Stimulated activated memory B cell treated with anti-CD40 and anti-IgM and Interleukin-4, amounts not matched to agents 10 μg/mL and 1 μg/mL and 100 μg/mL, for 72 hours (primary cell): ENCODE data around the gene LPAR6.
"Not testable (repeated sequence)": the region's sequence is repeated elsewhere in the genome, so short reads cannot be mapped to it uniquely, and the experiment has no call there.

Source experiments
- ATAC-seq: fragments of 150-1000 bp; cut with Tn5 transposase; 2 replicates; pipeline ENCODE4 v1.10.0; 2021
- H3K27ac Mint-ChIP-seq: one replicate; pipeline ENCODE4 v1.8.0; 2022; ENCODE audit warnings: mild to moderate bottlenecking, mixed read lengths
- H3K27me3 Mint-ChIP-seq: one replicate; pipeline ENCODE4 v1.8.0; 2022; ENCODE audit warnings: mixed read lengths
- H3K36me3 Mint-ChIP-seq: one replicate; pipeline ENCODE4 v1.8.0; 2022; ENCODE audit warnings: mixed read lengths
- H3K4me1 Mint-ChIP-seq: one replicate; pipeline ENCODE4 v1.8.0; 2022; ENCODE audit warnings: mixed read lengths
- H3K4me3 Mint-ChIP-seq: one replicate; pipeline ENCODE4 v1.8.0; 2022; ENCODE audit warnings: mild to moderate bottlenecking, moderate library complexity, mixed read lengths
- H3K9me3 Mint-ChIP-seq: one replicate; pipeline ENCODE4 v1.8.0; 2022; ENCODE audit warnings: mixed read lengths

LPAR6 gene

GRCh38 chr13:48429886-48430285 lies 17.0 kb upstream of the LPAR6 start:
- H3K9me3 Mint-ChIP-seq = no peaks in the 10 kb centered on the region
- peaks cover 27% of the 10 kb centered on the region for H3K4me1 Mint-ChIP-seq
- H3K36me3 Mint-ChIP-seq = peaks cover 25% of the 10 kb centered on the region
- H3K4me3 Mint-ChIP-seq = no peak overlapping the region
- no peak overlapping the region for H3K27ac Mint-ChIP-seq
- H3K27me3 Mint-ChIP-seq = no peaks in the 10 kb centered on the region
- ATAC-seq = no peak

- Mint-ChIP-seq H3K27me3 (no peaks in the 10 kb centered on the region), H3K9me3 (no peaks in the 10 kb centered on the region), H3K36me3 (peaks cover 17% of the 10 kb centered on the region), H3K27ac (no peak overlapping the region), H3K4me3 (no peak overlapping the region), H3K4me1 (peaks cover 21% of the 10 kb centered on the region)
- no peak for ATAC-seq
These were observed 16.1 kb upstream of the LPAR6 start for GRCh38 chr13:48429036-48429435.

GRCh38 chr13:48426755-48427298 lies 13.9 kb upstream of the LPAR6 start:
- H3K4me3 Mint-ChIP-seq, H3K27ac Mint-ChIP-seq, ATAC-seq, H3K27me3 Mint-ChIP-seq, H3K9me3 Mint-ChIP-seq: not testable (repeated sequence)
- H3K36me3 Mint-ChIP-seq = peaks cover 15% of the 10 kb centered on the region
- peaks cover 15% of the 10 kb centered on the region for H3K4me1 Mint-ChIP-seq

GRCh38 chr13:48426052-48426451 lies 13.1 kb upstream of the LPAR6 start:
- Mint-ChIP-seq H3K4me3 (no peak overlapping the region), H3K9me3 (peaks cover 6% of the 10 kb centered on the region), H3K27me3 (no peaks in the 10 kb centered on the region), H3K27ac (no peak overlapping the region), H3K36me3 (peaks cover 14% of the 10 kb centered on the region), H3K4me1 (peaks cover 13% of the 10 kb centered on the region)
- ATAC-seq = no peak

GRCh38 chr13:48424212-48424611 lies 11.3 kb upstream of the LPAR6 start:
- Mint-ChIP-seq H3K27ac (no peak overlapping the region), H3K27me3 (no peaks in the 10 kb centered on the region), H3K9me3 (peaks cover 11% of the 10 kb centered on the region), H3K36me3 (peaks cover 30% of the 10 kb centered on the region), H3K4me3 (no peak overlapping the region), H3K4me1 (peaks cover 5% of the 10 kb centered on the region)
- no peak for ATAC-seq

GRCh38 chr13:48422003-48422402 lies 9.1 kb upstream of the LPAR6 start:
- peaks cover 51% of the 10 kb centered on the region for H3K36me3 Mint-ChIP-seq
- ATAC-seq, H3K4me3 Mint-ChIP-seq, H3K4me1 Mint-ChIP-seq, H3K27me3 Mint-ChIP-seq, H3K27ac Mint-ChIP-seq: not testable (repeated sequence)
- peaks cover 11% of the 10 kb centered on the region for H3K9me3 Mint-ChIP-seq

- Mint-ChIP-seq H3K4me1 (no peaks in the 10 kb centered on the region), H3K36me3 (peaks cover 65% of the 10 kb centered on the region), H3K9me3 (peaks cover 3% of the 10 kb centered on the region), H3K27me3 (no peaks in the 10 kb centered on the region), H3K4me3 (no peak overlapping the region), H3K27ac (no peak overlapping the region)
- ATAC-seq = no peak
These were observed 2.6 kb upstream of the LPAR6 start for GRCh38 chr13:48415516-48415915.

- ATAC-seq = no peak
- Mint-ChIP-seq H3K4me1 (no peaks in the 10 kb centered on the region), H3K36me3 (peaks cover 59% of the 10 kb centered on the region), H3K4me3 (no peak overlapping the region), H3K27me3 (no peaks in the 10 kb centered on the region), H3K27ac (no peak overlapping the region), H3K9me3 (no peaks in the 10 kb centered on the region)
These were observed 1.6 kb upstream of the LPAR6 start for GRCh38 chr13:48414501-48414900.

GRCh38 chr13:48411841-48412531 lies 927 bp downstream of the LPAR6 start:
- no peak overlapping the region for H3K27ac Mint-ChIP-seq
- H3K9me3 Mint-ChIP-seq = no peaks in the 10 kb centered on the region
- H3K4me1 Mint-ChIP-seq = no peaks in the 10 kb centered on the region
- peaks cover 48% of the 10 kb centered on the region for H3K36me3 Mint-ChIP-seq
- H3K4me3 Mint-ChIP-seq = no peak overlapping the region
- no peaks in the 10 kb centered on the region for H3K27me3 Mint-ChIP-seq
- ATAC-seq = no peak

- Mint-ChIP-seq H3K36me3 (peaks cover 46% of the 10 kb centered on the region), H3K9me3 (no peaks in the 10 kb centered on the region), H3K27ac (no peak overlapping the region), H3K4me3 (no peak overlapping the region), H3K27me3 (no peaks in the 10 kb centered on the region), H3K4me1 (no peaks in the 10 kb centered on the region)
- ATAC-seq = no peak
These were observed 1.6 kb downstream of the LPAR6 start for GRCh38 chr13:48411147-48411794.

- Mint-ChIP-seq H3K27ac (no peak overlapping the region), H3K27me3 (no peaks in the 10 kb centered on the region), H3K9me3 (no peaks in the 10 kb centered on the region), H3K36me3 (peaks cover 44% of the 10 kb centered on the region), H3K4me1 (peaks cover 5% of the 10 kb centered on the region), H3K4me3 (no peak overlapping the region)
- ATAC-seq = no peak
These were observed 2.7 kb downstream of the LPAR6 start for GRCh38 chr13:48410199-48410598.

- H3K9me3 Mint-ChIP-seq = no peaks in the 10 kb centered on the region
- H3K36me3 Mint-ChIP-seq = peaks cover 55% of the 10 kb centered on the region
- no peak for ATAC-seq
- no peak overlapping the region for H3K4me3 Mint-ChIP-seq
- no peak overlapping the region for H3K27ac Mint-ChIP-seq
- no peaks in the 10 kb centered on the region for H3K27me3 Mint-ChIP-seq
- peaks cover 8% of the 10 kb centered on the region for H3K4me1 Mint-ChIP-seq
These were observed 7.0 kb downstream of the LPAR6 start for GRCh38 chr13:48405875-48406274.

GRCh38 chr13:48404952-48405351 lies 8.0 kb downstream of the LPAR6 start:
- Mint-ChIP-seq H3K27ac (no peak overlapping the region), H3K9me3 (no peaks in the 10 kb centered on the region), H3K36me3 (peaks cover 53% of the 10 kb centered on the region), H3K4me3 (no peak overlapping the region), H3K4me1 (peaks cover 18% of the 10 kb centered on the region), H3K27me3 (no peaks in the 10 kb centered on the region)
- ATAC-seq = no peak

GRCh38 chr13:48403913-48404312 lies 9.0 kb downstream of the LPAR6 start:
- H3K4me3 Mint-ChIP-seq = no peak overlapping the region
- peaks cover 22% of the 10 kb centered on the region for H3K4me1 Mint-ChIP-seq
- no peak for ATAC-seq
- no peaks in the 10 kb centered on the region for H3K27me3 Mint-ChIP-seq
- H3K36me3 Mint-ChIP-seq = peaks cover 58% of the 10 kb centered on the region
- no peak overlapping the region for H3K27ac Mint-ChIP-seq
- no peaks in the 10 kb centered on the region for H3K9me3 Mint-ChIP-seq

- Mint-ChIP-seq H3K27me3 (no peaks in the 10 kb centered on the region), H3K4me3 (no peak overlapping the region), H3K27ac (no peak overlapping the region), H3K9me3 (no peaks in the 10 kb centered on the region), H3K4me1 (peaks cover 22% of the 10 kb centered on the region), H3K36me3 (peaks cover 58% of the 10 kb centered on the region)
- ATAC-seq = no peak
These were observed 9.7 kb downstream of the LPAR6 start for GRCh38 chr13:48403151-48403631.
